ENCODE measurements around the gene ONECUT1.
A peak's percentile ranks its signal among the peaks of the same experiment; 100 is the strongest.

ONECUT1 gene

GRCh38 chr15:52780172-52780980, 9.8 kb downstream of the ONECUT1 start:
- DNase-seq = no peak

- DNase-seq = no peak
Observed at GRCh38 chr15:52778457-52778856, 11.7 kb downstream of the ONECUT1 start.

GRCh38 chr15:52772766-52773165, 17.4 kb downstream of the ONECUT1 start:
- no peak for DNase-seq

- no peak for DNase-seq
Observed at GRCh38 chr15:52765785-52766184, 24.4 kb downstream of the ONECUT1 start.

GRCh38 chr15:52764731-52765130, 25.4 kb downstream of the ONECUT1 start:
- no peak for DNase-seq

GRCh38 chr15:52762621-52763020, 27.5 kb downstream of the ONECUT1 start:
- no peak for DNase-seq

- no peak for DNase-seq
Observed at GRCh38 chr15:52760562-52760961, 29.6 kb downstream of the ONECUT1 start.

- DNase-seq = no peak
Observed at GRCh38 chr15:52759969-52760368, 30.2 kb downstream of the ONECUT1 start.

- DNase-seq = no peak
Observed at GRCh38 chr15:52757496-52757895, 32.6 kb downstream of the ONECUT1 start.

- no peak for DNase-seq
Observed at GRCh38 chr15:52751522-52751921, 38.6 kb downstream of the ONECUT1 start.

- DNase-seq = no peak
Observed at GRCh38 chr15:52749258-52749657, 40.9 kb downstream of the ONECUT1 start.

GRCh38 chr15:52746162-52746757, 43.9 kb downstream of the ONECUT1 start:
- DNase-seq = no peak

- DNase-seq = no peak
Observed at GRCh38 chr15:52745326-52746161, 44.6 kb downstream of the ONECUT1 start.

GRCh38 chr15:52738311-52738710, 51.8 kb downstream of the ONECUT1 start:
- no peak for DNase-seq

- DNase-seq = no peak
Observed at GRCh38 chr15:52737720-52738119, 52.4 kb downstream of the ONECUT1 start.

GRCh38 chr15:52735231-52736089, 54.7 kb downstream of the ONECUT1 start:
- DNase-seq = peak; percentile 11

- DNase-seq = no peak
Observed at GRCh38 chr15:52734329-52734728, 55.8 kb downstream of the ONECUT1 start.

- DNase-seq = no peak
Observed at GRCh38 chr15:52733696-52734255, 56.4 kb downstream of the ONECUT1 start.

- no peak for DNase-seq
Observed at GRCh38 chr15:52733088-52733487, 57.0 kb downstream of the ONECUT1 start.

- DNase-seq = no peak
Observed at GRCh38 chr15:52732551-52732950, 57.6 kb downstream of the ONECUT1 start.

- DNase-seq = no peak
Observed at GRCh38 chr15:52731732-52732470, 58.2 kb downstream of the ONECUT1 start.

- DNase-seq = no peak
Observed at GRCh38 chr15:52731004-52731403, 59.1 kb downstream of the ONECUT1 start.

Measured in NCI-H2081 treated with DMSO at 0.1 percent for 48 hours (cell line).